Keratinocyte (primary cell): ENCODE measurements around the gene SLC7A1. TPM values are rescaled to one million over a fixed set of nuclear protein-coding genes. Genes with fewer than 3 reads are reported as not detected.
A peak's percentile ranks its signal among the peaks of the same experiment; 100 is the strongest.

Source experiments
- DNase-seq: peaks from one replicate; pipeline ENCODE4 v3.0.0-alpha.2; 2011; ENCODE audit warnings: low read depth, missing footprints, low spot score
- FAIRE-seq: peaks from 2 replicates; lab custom pipeline; 2011; peaks lifted over from hg19 to GRCh38; lab: Jason Lieb, UNC
- H2AFZ ChIP-seq: 2 replicates; pipeline ENCODE4 v1.6.0; 2012; ENCODE audit warnings: low read length, control low read depth, inconsistent platforms; ENCODE audit not compliant: control insufficient read depth
- H3K27ac ChIP-seq: 2 replicates; pipeline ENCODE4 v1.5.1; 2011; ENCODE audit warnings: low read length; ENCODE audit not compliant: control insufficient read depth, insufficient read depth
- H3K27me3 ChIP-seq: 3 replicates; pipeline ENCODE4 v1.6.0; 2011; ENCODE audit warnings: low read length; ENCODE audit not compliant: control insufficient read depth, insufficient read depth; ENCODE audit errors: extremely low read depth
- H3K36me3 ChIP-seq, 2 experiments: 2 replicates in 1 of 2; 3 replicates in 1 of 2; pipeline ENCODE4 v1.5.1; 2011; ENCODE audit warnings: low read length in 2 of 2, mild to moderate bottlenecking in 1 of 2; ENCODE audit not compliant: control insufficient read depth in 2 of 2, insufficient read depth in 2 of 2; ENCODE audit errors: extremely low read depth in 1 of 2
- H3K4me1 ChIP-seq: 3 replicates; pipeline ENCODE4 v1.5.1; 2011; ENCODE audit warnings: low read length; ENCODE audit not compliant: control insufficient read depth, insufficient read depth; ENCODE audit errors: extremely low read depth
- H3K4me2 ChIP-seq: 3 replicates; pipeline ENCODE4 v1.6.0; 2011; ENCODE audit warnings: low read depth, low read length; ENCODE audit not compliant: control insufficient read depth, insufficient read depth; ENCODE audit errors: extremely low read depth
- H3K4me3 ChIP-seq, 3 experiments: fragments of 200-600 bp in 1 of 3; sonication (generic) in 1 of 3; 2 replicates in 2 of 3; 3 replicates in 1 of 3; pipeline ENCODE4 v1.5.1; 2011 to 2016; ENCODE audit warnings: low read length in 3 of 3, mild to moderate bottlenecking in 3 of 3, control low read depth in 2 of 3, inconsistent platforms in 1 of 3, low read depth in 1 of 3, mixed read lengths in 1 of 3, mixed run types in 1 of 3, moderate library complexity in 1 of 3; ENCODE audit not compliant: control insufficient read depth in 2 of 3, insufficient read depth in 2 of 3; ENCODE audit errors: extremely low read depth in 1 of 3
- H3K79me2 ChIP-seq: 2 replicates; pipeline ENCODE4 v1.6.0; 2012; ENCODE audit warnings: low read length; ENCODE audit not compliant: control insufficient read depth, insufficient read depth
- H3K9ac ChIP-seq: 3 replicates; pipeline ENCODE4 v1.6.0; 2011; ENCODE audit warnings: low read length; ENCODE audit not compliant: control insufficient read depth, insufficient read depth; ENCODE audit errors: extremely low read depth
- H3K9me1 ChIP-seq: 3 replicates; pipeline ENCODE4 v1.6.0; 2011; ENCODE audit warnings: low read length; ENCODE audit not compliant: control insufficient read depth, insufficient read depth; ENCODE audit errors: extremely low read depth
- H3K9me3 ChIP-seq: 2 replicates; pipeline ENCODE4 v1.5.1; 2012; ENCODE audit warnings: low read depth, low read length; ENCODE audit not compliant: control insufficient read depth
- H4K20me1 ChIP-seq: 3 replicates; pipeline ENCODE4 v1.6.0; 2011; ENCODE audit warnings: low read length; ENCODE audit not compliant: control insufficient read depth, insufficient read depth; ENCODE audit errors: extremely low read depth
- CTCF ChIP-seq, 3 experiments: IDR thresholded peaks in 1 of 3; conservative IDR thresholded peaks in 1 of 3; optimal IDR thresholded peaks in 1 of 3; 2 replicates in 2 of 3; 3 replicates in 1 of 3; pipeline versions ENCODE3 to v1.5.1; 2011; ENCODE audit warnings: low read length in 3 of 3, mild to moderate bottlenecking in 3 of 3, moderate library complexity in 2 of 3, control low read depth in 1 of 3, inconsistent platforms in 1 of 3; ENCODE audit not compliant: insufficient read depth in 2 of 3; ENCODE audit errors: extremely low read depth in 1 of 3
- EZH2 ChIP-seq: IDR thresholded peaks from one replicate; pipeline ENCODE4 v1.6.1; 2012; ENCODE audit warnings: inconsistent platforms, mild to moderate bottlenecking, low read length, moderate library complexity
- dilution Hi-C: fragments of 300-500 bp; cut with MboI; formaldehyde crosslinking; loops from one replicate; pipeline ENCODE4 v1.7.0; 2020; ENCODE audit warnings: low sequenced_read_pairs; ENCODE audit not compliant: extremely low pct_ligation_motif_present
- polyA plus RNA-seq, 5 experiments: library from polyadenylated mRNA; depleted of rRNA in 3 of 5; stranded (reverse) in 3 of 5; stranded (forward) in 1 of 5; unstranded in 1 of 5; fragments of >200 nt; gene quantifications; 1 replicate in 1 of 5; 2 replicates in 3 of 5; 3 replicates in 1 of 5; pipeline versions ENCODE4 v1.2.1 to v1.2.3, GENCODE V29; 2011 to 2012; ENCODE audit warnings: missing spikeins in 2 of 5, low read depth in 1 of 5, low replicate concordance in 1 of 5

Gene SLC7A1
- polyA plus RNA-seq, 1 donor (not counting 4 experiments of a cell fraction or from before 2014, with no cell fraction given) = 41.5 TPM

DNA sequence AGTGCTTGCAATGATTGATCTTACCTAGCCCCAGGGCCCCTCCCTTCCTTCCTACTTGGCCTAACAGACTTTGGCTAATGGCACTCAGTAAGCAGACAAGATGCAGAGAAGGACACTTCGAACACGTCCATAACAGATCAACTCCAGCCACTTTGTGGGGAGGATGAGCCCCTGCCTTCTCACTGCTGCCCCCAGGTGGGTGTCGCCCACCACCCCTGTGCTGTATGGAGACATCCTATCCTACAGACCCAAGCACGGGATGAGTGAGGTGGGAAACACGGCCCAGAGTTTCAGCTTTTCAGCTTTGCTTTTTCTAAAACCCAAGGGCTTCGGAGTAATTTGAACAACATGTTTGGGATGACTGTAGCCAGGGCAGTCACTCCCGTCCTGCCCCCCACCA, 5.5 kb downstream of the SLC7A1 start:
- Histone ChIP-seq H3K4me1 (peaks cover 84% of the 10 kb centered on the region), H3K27me3 (no peaks in the 10 kb centered on the region), H2AFZ (no peak overlapping the region), H4K20me1 (peaks cover 18% of the 10 kb centered on the region), H3K9me1 (peaks cover 9% of the 10 kb centered on the region), H3K36me3 (peaks cover 3 to 50% of the 10 kb centered on the region in 2 experiments), H3K9ac (peak overlapping the region; percentile 35), H3K79me2 (peaks cover 99% of the 10 kb centered on the region), H3K27ac (peak overlapping the region; percentile 65), H3K9me3 (no peaks in the 10 kb centered on the region), H3K4me3 (peak overlapping the region; percentile 3 to 12 (median 8)), H3K4me2 (peak overlapping the region; percentile 39)
- DNase-seq (no peak), FAIRE-seq (peak; percentile 52)
- no peak for TF ChIP-seq EZH2
- peak in 2 of 3 experiments; percentile 19 to 38 for TF ChIP-seq CTCF (optimal IDR thresholded peaks at IDR 0.05 in 1 of 3, IDR thresholded peaks at IDR 0.05 in 1 of 3, conservative IDR thresholded peaks at IDR 0.05 in 1 of 3; ENCODE audit: extremely low read depth in 1 of 3, insufficient read depth in 2 of 3, low read length in 3 of 3)
- dilution Hi-C loops = no loop called here

- no peak for TF ChIP-seq CTCF (optimal IDR thresholded peaks at IDR 0.05 in 1 of 3, IDR thresholded peaks at IDR 0.05 in 1 of 3, conservative IDR thresholded peaks at IDR 0.05 in 1 of 3; ENCODE audit: extremely low read depth in 1 of 3, insufficient read depth in 2 of 3, low read length in 3 of 3)
- TF ChIP-seq EZH2 = no peak
- H3K4me3 ChIP-seq = peak overlapping the region in 1 of 3 experiments; percentile 3
- DNase-seq = no peak
- peak overlapping the region; percentile 39 for H3K4me2 ChIP-seq
- H3K9me1 ChIP-seq = peaks cover 9% of the 10 kb centered on the region
- H4K20me1 ChIP-seq = peaks cover 18% of the 10 kb centered on the region
- H3K79me2 ChIP-seq = peaks cover 99% of the 10 kb centered on the region
- H3K27me3 ChIP-seq = no peaks in the 10 kb centered on the region
- peaks cover 3 to 49% of the 10 kb centered on the region in 2 experiments for H3K36me3 ChIP-seq
- H3K9me3 ChIP-seq = no peaks in the 10 kb centered on the region
- H3K9ac ChIP-seq = peak overlapping the region; percentile 60
- FAIRE-seq = peak; percentile 53
- H3K27ac ChIP-seq = peak overlapping the region; percentile 65
- peaks cover 91% of the 10 kb centered on the region for H3K4me1 ChIP-seq
- no peak overlapping the region for H2AFZ ChIP-seq
- dilution Hi-C loops = no loop called here
Observed at GRCh38 chr13:29589234-29589633, 6.3 kb downstream of the SLC7A1 start.
